Erythroblast (primary cell): Measurements from ENCODE around the gene AGAP1.
"Not testable (repeated sequence)": the region's sequence is repeated elsewhere in the genome, so short reads cannot be mapped to it uniquely, and the experiment has no call there.

Experiments
- DNase-seq, 2 experiments: peaks; one replicate each; lab custom pipeline; 2025; lab: John Stamatoyannopoulos, UW
- GATA1 ChIP-seq: IDR thresholded peaks from 2 replicates; pipeline ENCODE4 v1.6.1; 2011; ENCODE audit warnings: low read depth, mild to moderate bottlenecking, control low read depth, low read length, moderate library complexity
- POLR2A ChIP-seq: IDR thresholded peaks from 2 replicates; pipeline ENCODE4 v1.6.1; 2011; ENCODE audit warnings: mild to moderate bottlenecking, low read length

AGAP1 gene

GRCh38 chr2:235594041-235594440 is 100.2 kb downstream of the AGAP1 start:
- DNase-seq = peak; percentile 70 to 78
- TF ChIP-seq POLR2A = no peak
- no peak for TF ChIP-seq GATA1

- DNase-seq = no peak
- no peak for TF ChIP-seq POLR2A
Observed at GRCh38 chr2:235594964-235595363, 101.1 kb downstream of the AGAP1 start.

GRCh38 chr2:235595422-235596010 is 101.7 kb downstream of the AGAP1 start:
- TF ChIP-seq POLR2A (no peak), GATA1 (no peak)
- peak; percentile 76 to 83 for DNase-seq

- no peak for DNase-seq
- TF ChIP-seq GATA1 = no peak
- TF ChIP-seq POLR2A = no peak
Observed at GRCh38 chr2:235596272-235596671, 102.4 kb downstream of the AGAP1 start.

GRCh38 chr2:235597081-235597615 is 103.3 kb downstream of the AGAP1 start:
- TF ChIP-seq POLR2A = no peak
- TF ChIP-seq GATA1 = no peak
- no peak for DNase-seq

GRCh38 chr2:235598026-235598425 is 104.2 kb downstream of the AGAP1 start:
- no peak for TF ChIP-seq POLR2A
- TF ChIP-seq GATA1 = no peak
- DNase-seq = no peak

- no peak for TF ChIP-seq POLR2A
- DNase-seq = no peak
Observed at GRCh38 chr2:235598532-235599531, 105.0 kb downstream of the AGAP1 start.

GRCh38 chr2:235599596-235600338 is 105.9 kb downstream of the AGAP1 start:
- TF ChIP-seq POLR2A (no peak), GATA1 (no peak)
- DNase-seq = no peak

GRCh38 chr2:235600406-235600805 is 106.6 kb downstream of the AGAP1 start:
- TF ChIP-seq POLR2A = no peak
- no peak for TF ChIP-seq GATA1
- DNase-seq = no peak

- DNase-seq = no peak
- TF ChIP-seq POLR2A (no peak), GATA1 (no peak)
Observed at GRCh38 chr2:235600926-235601325, 107.1 kb downstream of the AGAP1 start.

GRCh38 chr2:235601960-235602704 is 108.3 kb downstream of the AGAP1 start:
- TF ChIP-seq GATA1 (no peak), POLR2A (no peak)
- no peak for DNase-seq

- not testable (repeated sequence) for DNase-seq
Observed at GRCh38 chr2:235602971-235603370, 109.1 kb downstream of the AGAP1 start.

- no peak for TF ChIP-seq POLR2A
- DNase-seq = no peak
Observed at GRCh38 chr2:235603659-235604058, 109.8 kb downstream of the AGAP1 start.
